Measurements from ENCODE around the gene MRPL12. TPM values are rescaled to one million over a fixed set of nuclear protein-coding genes. Genes with fewer than 3 reads are reported as not detected.

Gene MRPL12
- total and polyA plus RNA-seq, 2 of the 13 experiments (the other 11 are each of a cell fraction or from before 2014, with no cell fraction given), result 39.1 to 94.1 TPM

DNA sequence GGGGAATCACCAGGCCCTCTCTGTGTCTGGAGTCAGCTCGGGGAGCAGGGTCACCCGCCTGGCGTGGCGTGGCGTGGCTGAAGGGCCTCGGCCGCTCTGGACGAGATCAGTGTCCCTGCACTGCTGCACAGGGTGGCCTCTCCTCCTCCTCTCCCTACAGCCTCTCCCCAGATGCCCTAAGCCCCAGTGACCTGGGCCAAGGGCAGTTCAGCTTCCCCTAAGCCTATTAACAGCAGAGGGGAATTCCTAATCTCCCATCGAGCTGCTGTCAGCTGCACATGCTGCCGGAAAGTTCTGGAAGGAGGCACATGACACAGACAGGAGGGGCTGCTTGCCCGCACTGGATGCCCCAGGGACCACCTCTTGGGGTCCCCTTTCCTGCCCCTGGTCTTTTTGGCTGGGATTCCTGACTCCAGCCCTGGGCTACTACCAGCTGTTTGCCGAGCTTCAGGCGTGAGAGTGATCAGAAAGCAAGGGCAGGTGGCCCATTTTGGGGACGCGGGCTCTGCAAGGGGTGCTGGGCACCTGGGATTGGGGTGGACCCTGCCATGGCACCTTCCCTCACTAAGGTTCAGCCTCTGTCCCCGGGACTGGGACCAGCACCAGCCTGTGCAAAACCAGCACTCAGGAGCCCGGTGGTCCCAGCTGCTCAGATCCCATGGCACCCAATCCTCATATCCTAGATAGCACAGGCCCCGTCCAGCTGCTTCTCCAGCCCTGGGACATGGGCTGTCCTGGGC, 47.6 kb upstream of the MRPL12 start (continued):
- TF ChIP-seq ZNF660 (CRISPR knock-in tag; IDR thresholded peaks at IDR 0.05; ENCODE audit: borderline replicate concordance, low read depth), result no peak
- 0 out of 2 replicates have a peak, but pooled peaks have one; percentile 43 for TF ChIP-seq ZNF546 (CRISPR knock-in tag; conservative IDR thresholded peaks at IDR 0.05)
- TF ChIP-seq HOXA7 (CRISPR knock-in tag; IDR thresholded peaks at IDR 0.05), result no peak
- TF ChIP-seq, protein P1, sequence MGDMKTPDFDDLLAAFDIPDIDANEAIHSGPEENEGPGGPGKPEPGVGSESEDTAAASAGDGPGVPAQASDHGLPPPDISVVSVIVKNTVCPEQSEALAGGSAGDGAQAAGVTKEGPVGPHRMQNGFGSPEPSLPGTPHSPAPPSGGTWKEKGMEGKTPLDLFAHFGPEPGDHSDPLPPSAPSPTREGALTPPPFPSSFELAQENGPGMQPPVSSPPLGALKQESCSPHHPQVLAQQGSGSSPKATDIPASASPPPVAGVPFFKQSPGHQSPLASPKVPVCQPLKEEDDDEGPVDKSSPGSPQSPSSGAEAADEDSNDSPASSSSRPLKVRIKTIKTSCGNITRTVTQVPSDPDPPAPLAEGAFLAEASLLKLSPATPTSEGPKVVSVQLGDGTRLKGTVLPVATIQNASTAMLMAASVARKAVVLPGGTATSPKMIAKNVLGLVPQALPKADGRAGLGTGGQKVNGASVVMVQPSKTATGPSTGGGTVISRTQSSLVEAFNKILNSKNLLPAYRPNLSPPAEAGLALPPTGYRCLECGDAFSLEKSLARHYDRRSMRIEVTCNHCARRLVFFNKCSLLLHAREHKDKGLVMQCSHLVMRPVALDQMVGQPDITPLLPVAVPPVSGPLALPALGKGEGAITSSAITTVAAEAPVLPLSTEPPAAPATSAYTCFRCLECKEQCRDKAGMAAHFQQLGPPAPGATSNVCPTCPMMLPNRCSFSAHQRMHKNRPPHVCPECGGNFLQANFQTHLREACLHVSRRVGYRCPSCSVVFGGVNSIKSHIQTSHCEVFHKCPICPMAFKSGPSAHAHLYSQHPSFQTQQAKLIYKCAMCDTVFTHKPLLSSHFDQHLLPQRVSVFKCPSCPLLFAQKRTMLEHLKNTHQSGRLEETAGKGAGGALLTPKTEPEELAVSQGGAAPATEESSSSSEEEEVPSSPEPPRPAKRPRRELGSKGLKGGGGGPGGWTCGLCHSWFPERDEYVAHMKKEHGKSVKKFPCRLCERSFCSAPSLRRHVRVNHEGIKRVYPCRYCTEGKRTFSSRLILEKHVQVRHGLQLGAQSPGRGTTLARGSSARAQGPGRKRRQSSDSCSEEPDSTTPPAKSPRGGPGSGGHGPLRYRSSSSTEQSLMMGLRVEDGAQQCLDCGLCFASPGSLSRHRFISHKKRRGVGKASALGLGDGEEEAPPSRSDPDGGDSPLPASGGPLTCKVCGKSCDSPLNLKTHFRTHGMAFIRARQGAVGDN (CRISPR knock-in tag; IDR thresholded peaks at IDR 0.05), result peak; percentile 99
- TF ChIP-seq PPARG (CRISPR knock-in tag; conservative IDR thresholded peaks at IDR 0.05), result peak; percentile 99
- TF ChIP-seq, protein P2, sequence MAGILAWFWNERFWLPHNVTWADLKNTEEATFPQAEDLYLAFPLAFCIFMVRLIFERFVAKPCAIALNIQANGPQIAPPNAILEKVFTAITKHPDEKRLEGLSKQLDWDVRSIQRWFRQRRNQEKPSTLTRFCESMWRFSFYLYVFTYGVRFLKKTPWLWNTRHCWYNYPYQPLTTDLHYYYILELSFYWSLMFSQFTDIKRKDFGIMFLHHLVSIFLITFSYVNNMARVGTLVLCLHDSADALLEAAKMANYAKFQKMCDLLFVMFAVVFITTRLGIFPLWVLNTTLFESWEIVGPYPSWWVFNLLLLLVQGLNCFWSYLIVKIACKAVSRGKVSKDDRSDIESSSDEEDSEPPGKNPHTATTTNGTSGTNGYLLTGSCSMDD (CRISPR knock-in tag; IDR thresholded peaks at IDR 0.05), result no peak
- TF ChIP-seq ZBTB7A (CRISPR knock-in tag; IDR thresholded peaks at IDR 0.05), result peak; percentile 37; the same call in 1 of the 2 replicates
- TF ChIP-seq, protein P3, sequence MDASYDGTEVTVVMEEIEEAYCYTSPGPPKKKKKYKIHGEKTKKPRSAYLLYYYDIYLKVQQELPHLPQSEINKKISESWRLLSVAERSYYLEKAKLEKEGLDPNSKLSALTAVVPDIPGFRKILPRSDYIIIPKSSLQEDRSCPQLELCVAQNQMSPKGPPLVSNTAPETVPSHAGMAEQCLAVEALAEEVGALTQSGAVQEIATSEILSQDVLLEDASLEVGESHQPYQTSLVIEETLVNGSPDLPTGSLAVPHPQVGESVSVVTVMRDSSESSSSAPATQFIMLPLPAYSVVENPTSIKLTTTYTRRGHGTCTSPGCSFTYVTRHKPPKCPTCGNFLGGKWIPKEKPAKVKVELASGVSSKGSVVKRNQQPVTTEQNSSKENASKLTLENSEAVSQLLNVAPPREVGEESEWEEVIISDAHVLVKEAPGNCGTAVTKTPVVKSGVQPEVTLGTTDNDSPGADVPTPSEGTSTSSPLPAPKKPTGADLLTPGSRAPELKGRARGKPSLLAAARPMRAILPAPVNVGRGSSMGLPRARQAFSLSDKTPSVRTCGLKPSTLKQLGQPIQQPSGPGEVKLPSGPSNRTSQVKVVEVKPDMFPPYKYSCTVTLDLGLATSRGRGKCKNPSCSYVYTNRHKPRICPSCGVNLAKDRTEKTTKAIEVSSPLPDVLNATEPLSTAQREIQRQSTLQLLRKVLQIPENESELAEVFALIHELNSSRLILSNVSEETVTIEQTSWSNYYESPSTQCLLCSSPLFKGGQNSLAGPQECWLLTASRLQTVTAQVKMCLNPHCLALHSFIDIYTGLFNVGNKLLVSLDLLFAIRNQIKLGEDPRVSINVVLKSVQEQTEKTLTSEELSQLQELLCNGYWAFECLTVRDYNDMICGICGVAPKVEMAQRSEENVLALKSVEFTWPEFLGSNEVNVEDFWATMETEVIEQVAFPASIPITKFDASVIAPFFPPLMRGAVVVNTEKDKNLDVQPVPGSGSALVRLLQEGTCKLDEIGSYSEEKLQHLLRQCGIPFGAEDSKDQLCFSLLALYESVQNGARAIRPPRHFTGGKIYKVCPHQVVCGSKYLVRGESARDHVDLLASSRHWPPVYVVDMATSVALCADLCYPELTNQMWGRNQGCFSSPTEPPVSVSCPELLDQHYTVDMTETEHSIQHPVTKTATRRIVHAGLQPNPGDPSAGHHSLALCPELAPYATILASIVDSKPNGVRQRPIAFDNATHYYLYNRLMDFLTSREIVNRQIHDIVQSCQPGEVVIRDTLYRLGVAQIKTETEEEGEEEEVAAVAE (CRISPR knock-in tag; IDR thresholded peaks at IDR 0.05; ENCODE audit: borderline replicate concordance), result 0 out of 2 replicates have a peak, but pooled peaks have one; percentile 32
- peak; percentile 51; the same call in 1 of the 2 replicates for TF ChIP-seq YEATS2 (CRISPR knock-in tag; IDR thresholded peaks at IDR 0.05; ENCODE audit: borderline replicate concordance)
- TF ChIP-seq, protein P4, sequence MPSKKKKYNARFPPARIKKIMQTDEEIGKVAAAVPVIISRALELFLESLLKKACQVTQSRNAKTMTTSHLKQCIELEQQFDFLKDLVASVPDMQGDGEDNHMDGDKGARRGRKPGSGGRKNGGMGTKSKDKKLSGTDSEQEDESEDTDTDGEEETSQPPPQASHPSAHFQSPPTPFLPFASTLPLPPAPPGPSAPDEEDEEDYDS (CRISPR knock-in tag; IDR thresholded peaks at IDR 0.05), result 0 out of 2 replicates have a peak, but pooled peaks have one; percentile 29
- TF ChIP-seq LCORL (IDR thresholded peaks at IDR 0.05), result no peak
- peak; percentile 88 for TF ChIP-seq LCORL (CRISPR knock-in tag; IDR thresholded peaks at IDR 0.05)
- 0 out of 2 replicates have a peak, but pooled peaks have one; percentile 53 for TF ChIP-seq ZNF543 (CRISPR knock-in tag; IDR thresholded peaks at IDR 0.05)
- no peak for TF ChIP-seq ZSCAN31 (CRISPR knock-in tag; IDR thresholded peaks at IDR 0.05; ENCODE audit: low read depth)
- TF ChIP-seq ZNF30 (CRISPR knock-in tag; IDR thresholded peaks at IDR 0.05), result no peak
- no peak for TF ChIP-seq ZNF776 (CRISPR knock-in tag; IDR thresholded peaks at IDR 0.05)
- no peak for TF ChIP-seq MAFK (conservative IDR thresholded peaks at IDR 0.05 in 1 of 2, IDR thresholded peaks at IDR 0.05 in 1 of 2; ENCODE audit: low read length in 2 of 2)
- TF ChIP-seq SNAI1 (CRISPR knock-in tag; IDR thresholded peaks at IDR 0.05; ENCODE audit: borderline replicate concordance), result no peak
- TF ChIP-seq ZNF670 (CRISPR knock-in tag; IDR thresholded peaks at IDR 0.05; ENCODE audit: borderline replicate concordance), result no peak
- TF ChIP-seq ZFP36L1 (CRISPR knock-in tag; IDR thresholded peaks at IDR 0.05), result no peak

Measured in HepG2 (cell line).